ENCODE results near the gene FILIP1.

GRCh38 chr6:75327807-75328206 is 165.8 kb downstream of the FILIP1 start:
- no peak for TF ChIP-seq CTCF (IDR thresholded peaks at IDR 0.05)
- no peak for TF ChIP-seq POLR2AphosphoS5 (IDR thresholded peaks at IDR 0.05)
- no peak for TF ChIP-seq EP300 (IDR thresholded peaks at IDR 0.05)
- TF ChIP-seq POLR2A (IDR thresholded peaks at IDR 0.05): no peak

All from upper lobe of left lung (tissue), 4 donors.